WTC11 (cell line): ENCODE results near the gene TMTC1. TPM values are rescaled to one million over a fixed set of nuclear protein-coding genes. Genes with fewer than 3 reads are reported as not detected.

ENCODE experiments used
- ATAC-seq: fragments of 200-7000 bp; cut with Tn5 transposase; 2 replicates; pipeline ENCODE4 v1.10.0; 2021; ENCODE audit warnings: mild to moderate bottlenecking, moderate library complexity
- CTCF ChIA-PET: fragments of 300-600 bp; sonication (Branson Sonifier 250); formaldehyde crosslinking; loops from one replicate; lab custom pipeline; 2021; ENCODE audit warnings: antibody characterized with exemption; lab: Charles Lee
- POLR2A ChIA-PET: fragments of 350-600 bp; sonication (Branson Sonifier 250); formaldehyde crosslinking; loops from one replicate; lab custom pipeline; 2021; ENCODE audit warnings: antibody characterized with exemption; lab: Charles Lee
- DNase-seq: peaks from one replicate; pipeline ENCODE4 v3.0.0; 2021; ENCODE audit warnings: low spot score
- H3K27ac Mint-ChIP-seq: 2 replicates; pipeline ENCODE4 v1.8.0; 2021; ENCODE audit warnings: mixed read lengths
- H3K27me3 Mint-ChIP-seq: 2 replicates; pipeline ENCODE4 v1.8.0; 2021; ENCODE audit warnings: low read depth, mild to moderate bottlenecking, moderate library complexity, mixed read lengths
- H3K36me3 Mint-ChIP-seq: 2 replicates; pipeline ENCODE4 v1.8.0; 2021; ENCODE audit warnings: mixed read lengths
- H3K4me1 Mint-ChIP-seq: 2 replicates; pipeline ENCODE4 v1.8.0; 2022; ENCODE audit warnings: mixed read lengths
- H3K4me3 Mint-ChIP-seq: 2 replicates; pipeline ENCODE4 v1.8.0; 2021; ENCODE audit warnings: mild to moderate bottlenecking, moderate library complexity, mixed read lengths
- H3K9me3 Mint-ChIP-seq: 2 replicates; pipeline ENCODE4 v1.8.0; 2021; ENCODE audit warnings: mixed read lengths
- EMX1 ChIP-seq: fragments of 250-450 bp; sonication (Bioruptor Pico); IDR thresholded peaks from 2 replicates; pipeline ENCODE4 v1.8.0; 2021; ENCODE audit warnings: mild to moderate bottlenecking
- ETV6 ChIP-seq: sonication (generic); formaldehyde crosslinking; IDR thresholded peaks from 2 replicates; pipeline ENCODE4 v1.8.1; 2022; ENCODE audit warnings: mild to moderate bottlenecking, missing genetic modification reagents
- FOXJ3 ChIP-seq: sonication (generic); formaldehyde crosslinking; IDR thresholded peaks from 2 replicates; pipeline ENCODE4 v1.9.0; 2021; ENCODE audit warnings: missing genetic modification reagents, mild to moderate bottlenecking, borderline replicate concordance
- FOXP1 ChIP-seq: sonication (generic); formaldehyde crosslinking; IDR thresholded peaks from 2 replicates; pipeline ENCODE4 v1.8.0; 2022; ENCODE audit warnings: missing genetic modification reagents, mild to moderate bottlenecking, moderate library complexity, borderline replicate concordance
- GTF2I ChIP-seq: fragments of 250-450 bp; sonication (Bioruptor Pico); conservative IDR thresholded peaks from 2 replicates; pipeline ENCODE4 v1.4.0; 2021; ENCODE audit warnings: mild to moderate bottlenecking
- NFYB ChIP-seq: sonication (generic); formaldehyde crosslinking; conservative IDR thresholded peaks from 2 replicates; pipeline ENCODE4 v1.8.0; 2022; ENCODE audit warnings: low read depth, missing genetic modification reagents
- SMAD3 ChIP-seq: sonication (generic); formaldehyde crosslinking; IDR thresholded peaks from 2 replicates; pipeline ENCODE4 v1.8.0; 2022; ENCODE audit warnings: missing genetic modification reagents, mild to moderate bottlenecking, borderline replicate concordance
- TP53 ChIP-seq: sonication (generic); formaldehyde crosslinking; IDR thresholded peaks from 2 replicates; pipeline ENCODE4 v1.8.1; 2023; ENCODE audit warnings: mild to moderate bottlenecking, missing genetic modification reagents
- ZBTB21 ChIP-seq: sonication (generic); formaldehyde crosslinking; IDR thresholded peaks from 2 replicates; pipeline ENCODE4 v1.8.1; 2023; ENCODE audit warnings: mild to moderate bottlenecking, missing genetic modification reagents, borderline replicate concordance
- ZNF396 ChIP-seq: fragments of 250-450 bp; sonication (Bioruptor Pico); IDR thresholded peaks from 2 replicates; pipeline ENCODE4 v1.8.0; 2021; ENCODE audit warnings: mild to moderate bottlenecking, moderate library complexity, borderline replicate concordance
- ZNF416 ChIP-seq: fragments of 250-450 bp; sonication (Bioruptor Pico); IDR thresholded peaks from 2 replicates; pipeline ENCODE4 v1.9.0; 2021; ENCODE audit warnings: mild to moderate bottlenecking, inconsistent platforms
- total RNA-seq: library from RNA; stranded (reverse); gene quantifications from 3 replicates; pipeline ENCODE4 v1.2.3, GENCODE V29; 2021
- TF ChIP-seq, protein P1 (sequence below): sonication (generic); formaldehyde crosslinking; IDR thresholded peaks from 2 replicates; pipeline ENCODE4 v1.8.1; 2022; ENCODE audit warnings: mild to moderate bottlenecking, missing genetic modification reagents, moderate library complexity, borderline replicate concordance
- TF ChIP-seq, protein P2 (sequence below): sonication (generic); formaldehyde crosslinking; IDR thresholded peaks from 2 replicates; pipeline ENCODE4 v1.8.0; 2023; ENCODE audit warnings: missing genetic modification reagents, mild to moderate bottlenecking, borderline replicate concordance
- TF ChIP-seq, protein P3 (sequence below): sonication (generic); formaldehyde crosslinking; IDR thresholded peaks from 2 replicates; pipeline ENCODE4 v1.8.0; 2022; ENCODE audit warnings: mild to moderate bottlenecking, missing genetic modification reagents
- TF ChIP-seq, protein P4 (sequence below): sonication (generic); formaldehyde crosslinking; conservative IDR thresholded peaks from 2 replicates; pipeline ENCODE4 v1.8.1; 2023; ENCODE audit warnings: mild to moderate bottlenecking, low read depth, missing genetic modification reagents, moderate library complexity
- TF ChIP-seq, protein P5 (sequence below): fragments of 250-450 bp; sonication (Bioruptor Pico); IDR thresholded peaks from 2 replicates; pipeline ENCODE4 v1.9.0; 2021; ENCODE audit warnings: mild to moderate bottlenecking

TMTC1 gene
- total RNA-seq, 1 experiment from 2014 or later, result 17.3 TPM

DNA sequence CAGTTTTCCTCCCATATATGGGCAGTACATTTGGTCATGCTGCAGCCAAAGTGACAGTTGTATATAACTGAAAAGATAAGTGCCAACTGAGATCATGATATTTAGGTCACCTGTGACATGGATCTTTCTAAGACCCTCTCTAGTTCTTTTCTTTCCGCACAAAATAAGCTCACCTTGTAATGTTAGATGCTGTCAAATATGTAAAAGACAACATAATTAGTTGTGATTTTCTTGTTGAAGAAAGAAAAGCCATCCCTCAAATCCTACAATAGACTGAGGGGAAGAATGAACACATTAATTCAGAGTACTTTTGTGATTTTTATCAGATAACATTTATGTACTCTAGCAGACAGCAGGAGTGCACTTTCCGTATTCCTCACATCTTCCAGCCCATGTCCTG, 323.7 kb downstream of the TMTC1 start:
- Mint-ChIP-seq H3K9me3 (peaks cover 11% of the 10 kb centered on the region), H3K27me3 (no peaks in the 10 kb centered on the region), H3K4me1 (no peaks in the 10 kb centered on the region), H3K36me3 (no peaks in the 10 kb centered on the region), H3K27ac (no peak overlapping the region), H3K4me3 (no peak overlapping the region)
- ATAC-seq (no peak), DNase-seq (no peak)
- CTCF ChIA-PET, result no interaction called here
- POLR2A ChIA-PET, result no interaction called here
- TF ChIP-seq ZNF396 (CRISPR knock-in tag), result no peak
- TF ChIP-seq FOXP1 (CRISPR knock-in tag), result no peak
- no peak for TF ChIP-seq GTF2I
- no peak for TF ChIP-seq ETV6

DNA sequence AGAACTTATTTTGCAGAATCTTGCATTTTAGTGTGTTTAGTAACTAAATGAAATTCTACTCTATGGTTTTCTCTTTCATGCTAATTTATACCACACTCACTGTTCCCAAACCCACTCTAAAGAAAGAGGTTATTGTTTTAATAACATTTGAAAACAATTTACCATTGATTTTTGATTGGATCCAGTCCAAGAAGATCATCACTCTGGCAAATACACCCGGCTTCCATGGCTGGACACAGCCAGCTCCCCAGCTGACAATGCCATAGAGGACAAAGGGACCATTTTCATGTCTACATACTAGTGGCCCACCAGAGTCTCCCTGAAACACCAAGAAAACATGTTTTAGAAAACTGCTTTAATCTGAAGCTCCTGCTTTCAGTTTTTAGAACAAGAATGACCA, 328.7 kb downstream of the TMTC1 start:
- Mint-ChIP-seq H3K4me3 (no peak overlapping the region), H3K27me3 (no peaks in the 10 kb centered on the region), H3K4me1 (no peaks in the 10 kb centered on the region), H3K9me3 (peaks cover 10% of the 10 kb centered on the region; the same call in 1 of the 2 replicates), H3K27ac (no peak overlapping the region), H3K36me3 (no peaks in the 10 kb centered on the region)
- TF ChIP-seq SMAD3 (CRISPR knock-in tag), result no peak
- ATAC-seq (no peak), DNase-seq (no peak)
- ChIA-PET CTCF (interaction anchor here (1.1 kb wide), 1 partner anchor 137 kb away, joined by 4 read pairs; no protein-coding TSS in a partner anchor), POLR2A (no interaction called here)

DNA sequence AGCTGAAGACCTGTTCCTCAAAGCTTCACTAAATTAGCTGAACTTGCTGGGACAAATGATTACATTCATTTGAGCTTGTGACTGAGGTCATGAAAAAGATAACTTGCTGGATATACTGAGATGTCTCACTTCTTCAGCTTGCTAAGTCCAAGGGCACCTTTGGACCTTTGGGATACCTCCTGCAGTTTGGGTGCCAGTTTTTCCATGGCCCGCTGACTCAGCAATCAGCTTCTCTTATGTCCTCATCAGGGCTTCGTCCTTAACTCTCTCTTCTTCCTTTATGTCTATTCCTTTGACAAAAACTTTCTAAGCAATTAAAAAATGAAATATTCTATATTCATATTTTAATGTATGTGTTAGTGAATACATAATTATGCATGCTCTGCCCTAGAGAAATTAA, 331.9 kb downstream of the TMTC1 start:
- DNase-seq, result no peak
- H3K27me3 Mint-ChIP-seq, result no peaks in the 10 kb centered on the region; the same call in 1 of the 2 replicates
- ATAC-seq, result no peak
- no peaks in the 10 kb centered on the region for H3K4me1 Mint-ChIP-seq
- CTCF ChIA-PET, result no interaction called here
- TF ChIP-seq ZBTB21 (CRISPR knock-in tag) (no peak), ZNF416 (no peak), ZNF396 (CRISPR knock-in tag) (no peak), EMX1 (CRISPR knock-in tag) (no peak), NFYB (CRISPR knock-in tag) (no peak), FOXJ3 (CRISPR knock-in tag) (no peak), TP53 (CRISPR knock-in tag) (no peak)
- TF ChIP-seq, protein P1, sequence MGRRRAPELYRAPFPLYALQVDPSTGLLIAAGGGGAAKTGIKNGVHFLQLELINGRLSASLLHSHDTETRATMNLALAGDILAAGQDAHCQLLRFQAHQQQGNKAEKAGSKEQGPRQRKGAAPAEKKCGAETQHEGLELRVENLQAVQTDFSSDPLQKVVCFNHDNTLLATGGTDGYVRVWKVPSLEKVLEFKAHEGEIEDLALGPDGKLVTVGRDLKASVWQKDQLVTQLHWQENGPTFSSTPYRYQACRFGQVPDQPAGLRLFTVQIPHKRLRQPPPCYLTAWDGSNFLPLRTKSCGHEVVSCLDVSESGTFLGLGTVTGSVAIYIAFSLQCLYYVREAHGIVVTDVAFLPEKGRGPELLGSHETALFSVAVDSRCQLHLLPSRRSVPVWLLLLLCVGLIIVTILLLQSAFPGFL (CRISPR knock-in tag), result no peak
- TF ChIP-seq, protein P2, sequence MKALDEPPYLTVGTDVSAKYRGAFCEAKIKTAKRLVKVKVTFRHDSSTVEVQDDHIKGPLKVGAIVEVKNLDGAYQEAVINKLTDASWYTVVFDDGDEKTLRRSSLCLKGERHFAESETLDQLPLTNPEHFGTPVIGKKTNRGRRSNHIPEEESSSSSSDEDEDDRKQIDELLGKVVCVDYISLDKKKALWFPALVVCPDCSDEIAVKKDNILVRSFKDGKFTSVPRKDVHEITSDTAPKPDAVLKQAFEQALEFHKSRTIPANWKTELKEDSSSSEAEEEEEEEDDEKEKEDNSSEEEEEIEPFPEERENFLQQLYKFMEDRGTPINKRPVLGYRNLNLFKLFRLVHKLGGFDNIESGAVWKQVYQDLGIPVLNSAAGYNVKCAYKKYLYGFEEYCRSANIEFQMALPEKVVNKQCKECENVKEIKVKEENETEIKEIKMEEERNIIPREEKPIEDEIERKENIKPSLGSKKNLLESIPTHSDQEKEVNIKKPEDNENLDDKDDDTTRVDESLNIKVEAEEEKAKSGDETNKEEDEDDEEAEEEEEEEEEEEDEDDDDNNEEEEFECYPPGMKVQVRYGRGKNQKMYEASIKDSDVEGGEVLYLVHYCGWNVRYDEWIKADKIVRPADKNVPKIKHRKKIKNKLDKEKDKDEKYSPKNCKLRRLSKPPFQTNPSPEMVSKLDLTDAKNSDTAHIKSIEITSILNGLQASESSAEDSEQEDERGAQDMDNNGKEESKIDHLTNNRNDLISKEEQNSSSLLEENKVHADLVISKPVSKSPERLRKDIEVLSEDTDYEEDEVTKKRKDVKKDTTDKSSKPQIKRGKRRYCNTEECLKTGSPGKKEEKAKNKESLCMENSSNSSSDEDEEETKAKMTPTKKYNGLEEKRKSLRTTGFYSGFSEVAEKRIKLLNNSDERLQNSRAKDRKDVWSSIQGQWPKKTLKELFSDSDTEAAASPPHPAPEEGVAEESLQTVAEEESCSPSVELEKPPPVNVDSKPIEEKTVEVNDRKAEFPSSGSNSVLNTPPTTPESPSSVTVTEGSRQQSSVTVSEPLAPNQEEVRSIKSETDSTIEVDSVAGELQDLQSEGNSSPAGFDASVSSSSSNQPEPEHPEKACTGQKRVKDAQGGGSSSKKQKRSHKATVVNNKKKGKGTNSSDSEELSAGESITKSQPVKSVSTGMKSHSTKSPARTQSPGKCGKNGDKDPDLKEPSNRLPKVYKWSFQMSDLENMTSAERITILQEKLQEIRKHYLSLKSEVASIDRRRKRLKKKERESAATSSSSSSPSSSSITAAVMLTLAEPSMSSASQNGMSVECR, result no peak
- TF ChIP-seq, protein P3, sequence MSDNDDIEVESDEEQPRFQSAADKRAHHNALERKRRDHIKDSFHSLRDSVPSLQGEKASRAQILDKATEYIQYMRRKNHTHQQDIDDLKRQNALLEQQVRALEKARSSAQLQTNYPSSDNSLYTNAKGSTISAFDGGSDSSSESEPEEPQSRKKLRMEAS (CRISPR knock-in tag), result no peak
- TF ChIP-seq, protein P4, sequence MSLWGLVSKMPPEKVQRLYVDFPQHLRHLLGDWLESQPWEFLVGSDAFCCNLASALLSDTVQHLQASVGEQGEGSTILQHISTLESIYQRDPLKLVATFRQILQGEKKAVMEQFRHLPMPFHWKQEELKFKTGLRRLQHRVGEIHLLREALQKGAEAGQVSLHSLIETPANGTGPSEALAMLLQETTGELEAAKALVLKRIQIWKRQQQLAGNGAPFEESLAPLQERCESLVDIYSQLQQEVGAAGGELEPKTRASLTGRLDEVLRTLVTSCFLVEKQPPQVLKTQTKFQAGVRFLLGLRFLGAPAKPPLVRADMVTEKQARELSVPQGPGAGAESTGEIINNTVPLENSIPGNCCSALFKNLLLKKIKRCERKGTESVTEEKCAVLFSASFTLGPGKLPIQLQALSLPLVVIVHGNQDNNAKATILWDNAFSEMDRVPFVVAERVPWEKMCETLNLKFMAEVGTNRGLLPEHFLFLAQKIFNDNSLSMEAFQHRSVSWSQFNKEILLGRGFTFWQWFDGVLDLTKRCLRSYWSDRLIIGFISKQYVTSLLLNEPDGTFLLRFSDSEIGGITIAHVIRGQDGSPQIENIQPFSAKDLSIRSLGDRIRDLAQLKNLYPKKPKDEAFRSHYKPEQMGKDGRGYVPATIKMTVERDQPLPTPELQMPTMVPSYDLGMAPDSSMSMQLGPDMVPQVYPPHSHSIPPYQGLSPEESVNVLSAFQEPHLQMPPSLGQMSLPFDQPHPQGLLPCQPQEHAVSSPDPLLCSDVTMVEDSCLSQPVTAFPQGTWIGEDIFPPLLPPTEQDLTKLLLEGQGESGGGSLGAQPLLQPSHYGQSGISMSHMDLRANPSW (CRISPR knock-in tag), result no peak
- TF ChIP-seq, protein P5, sequence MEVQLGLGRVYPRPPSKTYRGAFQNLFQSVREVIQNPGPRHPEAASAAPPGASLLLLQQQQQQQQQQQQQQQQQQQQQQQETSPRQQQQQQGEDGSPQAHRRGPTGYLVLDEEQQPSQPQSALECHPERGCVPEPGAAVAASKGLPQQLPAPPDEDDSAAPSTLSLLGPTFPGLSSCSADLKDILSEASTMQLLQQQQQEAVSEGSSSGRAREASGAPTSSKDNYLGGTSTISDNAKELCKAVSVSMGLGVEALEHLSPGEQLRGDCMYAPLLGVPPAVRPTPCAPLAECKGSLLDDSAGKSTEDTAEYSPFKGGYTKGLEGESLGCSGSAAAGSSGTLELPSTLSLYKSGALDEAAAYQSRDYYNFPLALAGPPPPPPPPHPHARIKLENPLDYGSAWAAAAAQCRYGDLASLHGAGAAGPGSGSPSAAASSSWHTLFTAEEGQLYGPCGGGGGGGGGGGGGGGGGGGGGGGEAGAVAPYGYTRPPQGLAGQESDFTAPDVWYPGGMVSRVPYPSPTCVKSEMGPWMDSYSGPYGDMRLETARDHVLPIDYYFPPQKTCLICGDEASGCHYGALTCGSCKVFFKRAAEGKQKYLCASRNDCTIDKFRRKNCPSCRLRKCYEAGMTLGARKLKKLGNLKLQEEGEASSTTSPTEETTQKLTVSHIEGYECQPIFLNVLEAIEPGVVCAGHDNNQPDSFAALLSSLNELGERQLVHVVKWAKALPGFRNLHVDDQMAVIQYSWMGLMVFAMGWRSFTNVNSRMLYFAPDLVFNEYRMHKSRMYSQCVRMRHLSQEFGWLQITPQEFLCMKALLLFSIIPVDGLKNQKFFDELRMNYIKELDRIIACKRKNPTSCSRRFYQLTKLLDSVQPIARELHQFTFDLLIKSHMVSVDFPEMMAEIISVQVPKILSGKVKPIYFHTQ (CRISPR knock-in tag), result no peak
- H3K9me3 Mint-ChIP-seq, result no peaks in the 10 kb centered on the region
- no peak overlapping the region for H3K4me3 Mint-ChIP-seq
- H3K36me3 Mint-ChIP-seq, result no peaks in the 10 kb centered on the region
- POLR2A ChIA-PET, result no interaction called here
- no peak overlapping the region for H3K27ac Mint-ChIP-seq
